Measurements from ENCODE around the gene DRC7.

Gene DRC7

GRCh38 chr16:57648581-57649442, 45.8 kb upstream of the DRC7 start:
- DNase-seq (ENCODE audit: extremely low read depth, low read depth), result no peak
- no peak; the same call in none of the 2 replicates for TF ChIP-seq CTCF (IDR thresholded peaks at IDR 0.05; ENCODE audit: low read depth, low read length)

DNA sequence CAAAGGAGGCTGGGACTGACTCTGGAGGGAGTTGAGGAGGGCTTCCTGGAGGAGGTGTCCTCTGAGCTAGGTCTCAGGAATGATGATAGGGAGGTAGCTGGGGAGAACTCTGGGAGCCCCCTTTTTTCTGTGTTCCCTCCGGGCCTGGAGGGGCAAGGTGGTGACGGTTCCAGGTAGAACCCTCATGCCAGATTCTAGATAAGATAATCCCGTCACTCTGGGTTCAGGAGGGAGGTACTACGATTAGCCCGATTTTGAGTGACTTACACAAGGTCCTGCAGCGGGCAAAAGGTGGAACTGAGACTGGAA, 45.2 kb upstream of the DRC7 start:
- no peak for TF ChIP-seq CTCF (IDR thresholded peaks at IDR 0.05; ENCODE audit: low read depth, low read length)

DNA sequence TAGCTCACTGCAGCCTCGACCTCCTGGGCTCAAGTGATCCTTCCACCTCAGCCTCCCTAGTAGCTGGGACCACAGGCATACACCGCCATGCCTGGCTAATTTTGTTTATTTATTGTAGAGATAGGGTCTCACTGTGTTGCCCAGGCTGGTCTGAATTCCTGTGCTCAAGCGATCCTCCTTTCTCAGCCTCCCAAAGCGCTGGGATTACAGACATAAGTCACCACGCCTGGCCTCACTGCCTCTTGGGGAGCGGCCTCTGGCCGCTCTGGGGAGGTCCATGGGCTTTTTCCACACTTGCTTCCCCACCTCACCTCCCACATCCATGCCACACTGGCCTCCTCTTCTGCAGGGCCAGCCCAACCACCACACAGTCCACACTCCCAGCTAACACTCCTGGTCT, 44.8 kb upstream of the DRC7 start:
- TF ChIP-seq CTCF (IDR thresholded peaks at IDR 0.05; ENCODE audit: low read depth, low read length), result no peak
- no peak for DNase-seq (ENCODE audit: extremely low read depth, low read depth)

More for the DNA sequence above, 45.2 kb upstream of the DRC7 start:
- DNase-seq (ENCODE audit: extremely low read depth, low read depth), result no peak

DNA sequence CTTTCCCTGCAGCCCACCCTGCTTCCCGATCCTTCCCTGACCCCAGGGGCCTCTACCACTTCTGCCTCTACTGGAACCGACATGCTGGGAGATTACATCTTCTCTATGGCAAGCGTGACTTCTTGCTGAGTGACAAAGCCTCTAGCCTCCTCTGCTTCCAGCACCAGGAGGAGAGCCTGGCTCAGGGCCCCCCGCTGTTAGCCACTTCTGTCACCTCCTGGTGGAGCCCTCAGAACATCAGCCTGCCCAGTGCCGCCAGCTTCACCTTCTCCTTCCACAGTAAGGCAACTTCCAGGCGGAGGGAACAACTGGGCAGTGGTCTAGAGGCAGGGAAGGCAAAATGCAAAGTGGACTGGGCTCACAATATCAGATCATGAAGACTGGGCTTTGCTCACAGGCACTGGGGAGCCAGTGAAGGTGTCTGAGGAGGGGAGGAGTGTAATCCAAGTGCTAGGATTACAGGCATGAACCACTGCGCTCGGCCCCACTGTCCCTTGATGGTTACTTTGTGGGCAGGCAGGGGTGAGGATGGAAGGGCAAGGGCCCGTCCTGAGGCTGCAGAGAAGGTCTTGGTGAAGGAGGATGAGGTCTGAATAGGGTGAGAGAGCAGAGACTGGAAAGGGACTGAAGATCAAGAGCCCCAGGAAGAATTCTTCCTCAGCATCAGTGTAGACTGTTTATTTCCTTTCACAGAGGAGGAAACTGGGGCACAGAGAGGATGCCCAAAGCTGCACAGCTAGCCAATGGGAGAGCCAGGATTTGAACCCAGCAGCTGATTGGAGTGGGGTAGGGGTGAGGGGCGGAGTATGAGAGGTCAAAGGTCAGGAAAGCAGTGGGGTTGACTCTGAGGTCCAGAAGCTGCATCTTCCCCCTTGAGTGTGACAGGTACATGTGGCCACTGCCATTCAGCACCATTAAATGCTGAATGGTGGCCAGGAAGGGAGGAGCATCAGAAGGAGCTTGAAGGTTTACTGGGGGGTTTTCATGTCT, 43.0 kb upstream of the DRC7 start:
- no peak for TF ChIP-seq CTCF (IDR thresholded peaks at IDR 0.05; ENCODE audit: low read depth, low read length)
- no peak for DNase-seq (ENCODE audit: extremely low read depth, low read depth)

- no peak for DNase-seq (ENCODE audit: extremely low read depth, low read depth)
Observed at GRCh38 chr16:57652695-57653471, 41.7 kb upstream of the DRC7 start.

GRCh38 chr16:57653936-57654335, 40.7 kb upstream of the DRC7 start:
- no peak for TF ChIP-seq CTCF (IDR thresholded peaks at IDR 0.05; ENCODE audit: low read depth, low read length)
- DNase-seq (ENCODE audit: extremely low read depth, low read depth), result no peak

More at GRCh38 chr16:57652695-57653471, 41.7 kb upstream of the DRC7 start:
- TF ChIP-seq CTCF (IDR thresholded peaks at IDR 0.05; ENCODE audit: low read depth, low read length), result no peak
